Measurements from ENCODE around the gene ATXN10.

DNA sequence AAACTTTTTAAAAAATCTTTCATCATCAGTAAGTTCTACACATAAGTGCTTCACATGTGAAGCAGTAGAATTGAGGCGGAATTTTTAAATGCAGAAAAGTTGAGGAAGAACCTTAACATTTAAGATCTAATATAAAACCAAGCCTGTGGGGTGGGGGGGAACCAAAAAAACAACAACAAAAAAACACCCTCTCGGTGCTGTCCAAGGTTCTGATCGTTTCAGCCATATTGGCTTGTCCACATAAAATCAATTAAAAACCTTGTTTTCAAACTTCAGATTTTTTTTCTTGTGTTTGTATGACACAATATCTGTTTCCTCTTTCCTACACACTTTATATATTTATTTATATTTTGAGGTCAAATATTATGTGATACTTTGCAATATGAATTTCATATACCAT is 175.3 kb downstream of the ATXN10 start:
- no peak for TF ChIP-seq CTCF (conservative IDR thresholded peaks at IDR 0.05)
- TF ChIP-seq ZFX (IDR thresholded peaks at IDR 0.05) = no peak
